Adrenal gland (tissue), 12 donors: ENCODE results near the gene MEP1A. TPM values are rescaled to one million over a fixed set of nuclear protein-coding genes. Genes with fewer than 3 reads are reported as not detected.

Experiments
- DNase-seq, 7 donors: peaks; one replicate each; pipeline ENCODE4 v3.0.0-alpha.2; 2019 to 2020
- H3K27ac ChIP-seq, 5 donors: fragments of 200-600 bp; sonication (generic) in 4 of 5; 1 replicate in 3 of 5; 2 replicates in 2 of 5; pipeline versions ENCODE4 v1.5.1 to v1.8.0; 2016 to 2020; ENCODE audit warnings: mild to moderate bottlenecking in 1 of 5
- H3K27me3 ChIP-seq: fragments of 200-600 bp; 2 replicates; pipeline ENCODE4 v1.8.0; 2021
- H3K36me3 ChIP-seq, 2 donors: fragments of 200-600 bp; replicated peaks in 1 of 2; 1 replicate in 1 of 2; 2 replicates in 1 of 2; pipeline versions ENCODE4 v1.5.1 to v1.8.0; 2018 to 2022
- H3K4me1 ChIP-seq, 2 donors: fragments of 200-600 bp; replicated peaks in 1 of 2; 1 replicate in 1 of 2; 2 replicates in 1 of 2; pipeline versions ENCODE4 v1.5.1 to v1.8.0; 2018 to 2021
- H3K4me3 ChIP-seq, 4 donors: fragments of 200-600 bp; sonication (generic) in 3 of 4; one replicate each; pipeline ENCODE4 v1.5.1; 2016 to 2018
- H3K9me3 ChIP-seq, 3 donors: fragments of 200-600 bp; sonication (generic) in 1 of 3; replicated peaks in 1 of 3; 1 replicate in 2 of 3; 2 replicates in 1 of 3; pipeline versions ENCODE4 v1.5.1 to v1.8.0; 2016 to 2021
- POLR2A ChIP-seq, 2 donors: fragments of 450-650 bp; IDR thresholded peaks; one replicate each; pipeline ENCODE4 v1.6.1; 2017; ENCODE audit warnings: antibody characterized with exemption in 2 of 2, mild to moderate bottlenecking in 2 of 2, moderate library complexity in 1 of 2
- WGBS, 4 donors: extraction: QIAGEN DNeasy Blood & Tissue Kit in 2 of 4; methylation state at CpG; one replicate each; pipeline versions ENCODE4 v1.1.5 to v1.1.7; 2013 to 2017; 5-methylcytosine and 5-hydroxymethylcytosine counted together
- intact Hi-C, 2 donors: fragments of 100-400 bp; cut with DNase I; formaldehyde crosslinking; loops; one replicate each; pipeline versions ENCODE4 v1.14.1 to v1.15.0; 2022 to 2023
- polyA plus RNA-seq, 3 donors: library from polyadenylated mRNA; stranded (reverse); fragments of 200-250 nt in 2 of 3; fragments of 350-450 nt in 1 of 3; fragmentation: Illumina TruSeq in 1 of 3; extraction: RNeasy Lipid Tissue Mini Kit (QIAGEN cat#74804) in 1 of 3; gene quantifications; one replicate each; pipeline ENCODE4 v1.2.3, GENCODE V29; 2013 to 2014
- total RNA-seq, 9 donors: library from RNA; depleted of rRNA in 4 of 9; stranded (reverse); fragments of >200 nt in 4 of 9; fragments of 120-200 nt in 1 of 9; fragmentation: NEBNext Ultra II Directional in 1 of 9; extraction: Animal tissue kit (Norgen Biotek cat#: 25700) in 1 of 9; gene quantifications; one replicate each; pipeline versions ENCODE4 v1.1.0 to v1.2.4, GENCODE V29; 2013 to 2023
- TF ChIP-seq, protein P1 (sequence below), 6 experiments: fragments of 450-650 bp in 4 of 6; fragments of 200-600 bp in 2 of 6; sonication (generic) in 1 of 6; IDR thresholded peaks; 1 replicate in 5 of 6; 2 replicates in 1 of 6; pipeline versions ENCODE4 v1.5.1 to v1.8.0; 2016 to 2021; ENCODE audit warnings: antibody characterized with exemption in 6 of 6, mild to moderate bottlenecking in 2 of 6, moderate library complexity in 1 of 6
- donor health status: healthy with polysubstance abuse.
- donor health status: Bipolar disorder and iron deficiency.
- donor health status: DM: yes; HTN: yes; CAD: no.
- donor health status: DM: no; HTN: no; CAD: no.
- donor health status: DM: no; HTN: no; CAD: no.
- donor health status: DM: yes; HTN: yes; CAD: no.

Gene MEP1A
- total and polyA plus RNA-seq, 12 donors, result 0.03 to 0.05 TPM; not detected in 10

DNA sequence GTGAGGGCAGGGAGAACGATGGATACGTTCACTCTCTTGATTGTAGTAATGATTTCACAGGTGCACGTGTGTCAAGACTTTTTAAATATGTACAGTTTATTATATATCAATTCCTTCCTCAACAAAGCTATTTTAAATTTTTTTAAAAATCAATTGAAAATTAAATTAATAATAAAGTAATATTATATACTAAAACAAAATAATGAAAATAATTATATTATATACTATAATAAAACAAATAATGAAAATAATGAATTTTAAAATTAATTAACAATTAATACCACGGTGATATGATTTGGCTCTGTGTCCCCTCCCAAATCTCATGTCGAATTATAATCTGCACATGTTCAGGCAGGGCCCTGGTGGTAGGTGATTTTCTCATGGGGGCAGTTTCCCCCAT is 85.8 kb downstream of the MEP1A start:
- H3K9me3 ChIP-seq, result no peaks in the 10 kb centered on the region
- intact Hi-C loops, result no loop called here
- no peaks in the 10 kb centered on the region for H3K4me1 ChIP-seq
- TF ChIP-seq, protein P1, sequence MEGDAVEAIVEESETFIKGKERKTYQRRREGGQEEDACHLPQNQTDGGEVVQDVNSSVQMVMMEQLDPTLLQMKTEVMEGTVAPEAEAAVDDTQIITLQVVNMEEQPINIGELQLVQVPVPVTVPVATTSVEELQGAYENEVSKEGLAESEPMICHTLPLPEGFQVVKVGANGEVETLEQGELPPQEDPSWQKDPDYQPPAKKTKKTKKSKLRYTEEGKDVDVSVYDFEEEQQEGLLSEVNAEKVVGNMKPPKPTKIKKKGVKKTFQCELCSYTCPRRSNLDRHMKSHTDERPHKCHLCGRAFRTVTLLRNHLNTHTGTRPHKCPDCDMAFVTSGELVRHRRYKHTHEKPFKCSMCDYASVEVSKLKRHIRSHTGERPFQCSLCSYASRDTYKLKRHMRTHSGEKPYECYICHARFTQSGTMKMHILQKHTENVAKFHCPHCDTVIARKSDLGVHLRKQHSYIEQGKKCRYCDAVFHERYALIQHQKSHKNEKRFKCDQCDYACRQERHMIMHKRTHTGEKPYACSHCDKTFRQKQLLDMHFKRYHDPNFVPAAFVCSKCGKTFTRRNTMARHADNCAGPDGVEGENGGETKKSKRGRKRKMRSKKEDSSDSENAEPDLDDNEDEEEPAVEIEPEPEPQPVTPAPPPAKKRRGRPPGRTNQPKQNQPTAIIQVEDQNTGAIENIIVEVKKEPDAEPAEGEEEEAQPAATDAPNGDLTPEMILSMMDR (IDR thresholded peaks at IDR 0.05), result no peak
- no peak for TF ChIP-seq POLR2A (IDR thresholded peaks at IDR 0.05)
- WGBS, 4 donors, result 85 to 92% (median 89%) methylated on average over 5 of the region's 5 CpGs
- peaks cover 0 to 11% of the 10 kb centered on the region in 2 donors for H3K36me3 ChIP-seq
- no peak for DNase-seq
- no peaks in the 10 kb centered on the region for H3K27me3 ChIP-seq
- H3K4me3 ChIP-seq, result no peak overlapping the region
- H3K27ac ChIP-seq, result no peak overlapping the region

DNA sequence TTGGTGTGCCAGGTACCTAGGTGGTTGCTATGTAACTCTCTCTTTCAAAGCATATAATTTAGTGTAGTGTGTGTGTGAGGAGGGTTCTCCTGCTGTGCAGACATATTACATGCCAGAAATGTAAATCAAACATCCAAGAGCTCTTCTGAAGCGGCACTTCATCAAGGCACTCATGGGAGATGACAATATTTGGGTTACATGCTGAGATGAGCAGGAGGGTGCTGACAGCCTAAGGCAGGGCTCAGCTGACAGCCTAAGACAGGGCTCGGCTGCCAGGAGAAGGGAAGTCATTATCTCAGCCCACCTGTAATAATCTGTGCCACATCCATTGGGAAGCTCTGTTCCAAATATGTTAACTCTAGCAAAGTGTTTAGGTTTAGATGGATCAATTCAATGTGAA is 89.5 kb downstream of the MEP1A start:
- peaks cover 0 to 17% of the 10 kb centered on the region in 2 donors for H3K36me3 ChIP-seq
- no peak for TF ChIP-seq POLR2A (IDR thresholded peaks at IDR 0.05)
- TF ChIP-seq, protein P1 (IDR thresholded peaks at IDR 0.05), result no peak

DNA sequence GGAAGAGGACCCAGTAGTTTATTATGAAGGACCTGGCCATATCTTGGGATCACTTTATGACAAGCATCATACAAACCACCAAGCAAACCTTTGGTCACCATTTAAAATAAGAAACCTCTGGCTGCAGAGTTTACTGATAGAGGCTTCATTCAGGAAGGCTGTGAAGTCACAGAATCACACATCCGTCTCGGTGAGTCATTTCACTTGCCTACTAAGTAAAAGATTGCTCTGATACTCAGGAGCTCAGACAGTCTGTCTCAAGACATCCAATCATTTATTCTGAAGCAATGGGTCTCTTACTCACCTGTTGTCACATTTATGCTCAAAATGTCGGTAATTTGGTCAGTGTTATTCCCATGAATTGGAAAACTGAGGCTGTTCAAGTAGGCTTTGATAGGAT is 94.8 kb downstream of the MEP1A start:
- H3K4me3 ChIP-seq, result no peak overlapping the region
- DNase-seq, result no peak
- 53 to 68% (median 57%) methylated on average over 3 of the region's 3 CpGs for WGBS, 4 donors
- TF ChIP-seq, protein P1 (IDR thresholded peaks at IDR 0.05), result no peak
- TF ChIP-seq POLR2A (IDR thresholded peaks at IDR 0.05), result no peak
- intact Hi-C loops, result no loop called here
- peaks cover 0 to 9% of the 10 kb centered on the region in 2 donors for H3K36me3 ChIP-seq
- H3K4me1 ChIP-seq, result no peaks in the 10 kb centered on the region
- H3K9me3 ChIP-seq, result no peaks in the 10 kb centered on the region
- H3K27ac ChIP-seq, result no peak overlapping the region
- no peaks in the 10 kb centered on the region for H3K27me3 ChIP-seq

More for the DNA sequence above, 89.5 kb downstream of the MEP1A start:
- 54 to 86% (median 76%) methylated on average over 2 of the region's 2 CpGs for WGBS, 4 donors
- Histone ChIP-seq H3K4me3 (no peak overlapping the region), H3K4me1 (no peaks in the 10 kb centered on the region), H3K27ac (no peak overlapping the region), H3K9me3 (no peaks in the 10 kb centered on the region), H3K27me3 (no peaks in the 10 kb centered on the region)
- intact Hi-C loops, result no loop called here
- no peak for DNase-seq

DNA sequence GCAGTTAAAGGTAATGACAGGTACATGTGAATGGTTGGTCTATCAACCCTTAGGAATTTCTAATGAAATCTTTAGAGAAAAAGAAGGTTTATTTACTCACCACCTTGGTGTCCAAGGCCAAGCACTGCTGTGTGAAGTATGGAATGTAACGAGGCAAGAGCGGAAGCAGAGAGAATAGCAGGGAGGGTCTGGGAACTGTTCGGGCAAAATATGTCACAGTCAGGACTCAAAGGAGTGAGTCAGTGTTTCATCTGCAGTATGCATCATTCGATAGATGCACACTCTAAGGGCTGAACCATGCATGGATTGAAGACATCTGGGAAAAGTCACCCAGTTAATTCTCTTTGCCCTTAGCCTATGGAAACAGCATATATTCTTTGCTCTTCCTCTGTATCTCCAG is 95.4 kb downstream of the MEP1A start:
- Histone ChIP-seq H3K4me1 (no peaks in the 10 kb centered on the region), H3K36me3 (peaks cover 0 to 9% of the 10 kb centered on the region in 2 donors), H3K27me3 (no peaks in the 10 kb centered on the region), H3K9me3 (no peaks in the 10 kb centered on the region), H3K27ac (no peak overlapping the region), H3K4me3 (no peak overlapping the region)
- no peak for DNase-seq
- TF ChIP-seq, protein P1 (IDR thresholded peaks at IDR 0.05), result no peak
- no peak for TF ChIP-seq POLR2A (IDR thresholded peaks at IDR 0.05)
- WGBS, 4 donors, result 83 to 93% (median 88%) methylated on average over 4 of the region's 4 CpGs
- intact Hi-C loops, result no loop called here

Other genes with a start within 250 kb of the MEP1A start
- gene CYP39A1, start 140.6 kb upstream of the MEP1A start, total RNA-seq, result 10 to 100 TPM in 1 of 9 donors, 1 to 10 TPM in 7, under 1 TPM in 1; 0.63 to 11.3 (median 4.7) TPM
- 1 to 10 TPM; 2.7 to 3.2 (median 2.9) TPM for gene CYP39A1, start 140.6 kb upstream of the MEP1A start, polyA plus RNA-seq
- 10 to 100 TPM in 5 of 9 donors, 1 to 10 TPM in 4; 3.1 to 41.0 (median 16.7) TPM for gene SLC25A27, start 140.4 kb upstream of the MEP1A start, total RNA-seq
- gene SLC25A27, start 140.4 kb upstream of the MEP1A start, polyA plus RNA-seq, result 10 to 100 TPM; 11.4 to 99.7 (median 57.2) TPM
- 1 to 10 TPM in 1 of 9 donors, under 1 TPM in 8; 0.18 to 1.7 (median 0.50) TPM for gene TDRD6, start 105.5 kb upstream of the MEP1A start, total RNA-seq
- gene TDRD6, start 105.5 kb upstream of the MEP1A start, polyA plus RNA-seq, result 1 to 10 TPM in 2 of 3 donors, under 1 TPM in 1; 0.66 to 1.3 (median 1.3) TPM
- gene PLA2G7, start 58.0 kb upstream of the MEP1A start, total RNA-seq, result 1 to 10 TPM in 8 of 9 donors, under 1 TPM in 1; 0.91 to 5.5 (median 3.9) TPM
- gene PLA2G7, start 58.0 kb upstream of the MEP1A start, polyA plus RNA-seq, result 10 to 100 TPM in 1 of 3 donors, 1 to 10 TPM in 2; 2.8 to 25.8 (median 8.9) TPM
- not detected for gene ANKRD66, start 46.5 kb upstream of the MEP1A start, total RNA-seq
- gene ANKRD66, start 46.5 kb upstream of the MEP1A start, polyA plus RNA-seq, result not detected
- 10 to 100 TPM; 38.3 to 98.5 (median 40.6) TPM for gene ADGRF5, start 128.5 kb downstream of the MEP1A start, total RNA-seq
- 10 to 100 TPM; 13.3 to 30.7 (median 18.5) TPM for gene ADGRF5, start 128.5 kb downstream of the MEP1A start, polyA plus RNA-seq
- gene ADGRF1, start 248.9 kb downstream of the MEP1A start, total RNA-seq, result under 1 TPM in 3 of 9 donors, not detected in 6; 0.19 to 0.25 (median 0.22) TPM
- gene ADGRF1, start 248.9 kb downstream of the MEP1A start, polyA plus RNA-seq, result under 1 TPM in 2 of 3 donors, not detected in 1; under 0.01 to 0.24 TPM